GM11168 (cell line): Measurements from ENCODE around the gene GALNT18.

Source experiments
- in situ Hi-C: fragments of 300-500 bp; cut with MboI; formaldehyde crosslinking; loops from one replicate; pipeline ENCODE4 v1.12.0; 2022; ENCODE audit warnings: low sequenced_read_pairs; ENCODE audit not compliant: unreplicated experiment

Gene GALNT18

GRCh38 chr11:11505190-11505589 lies 116.6 kb downstream of the GALNT18 start:
- in situ Hi-C loops, result no loop called here

- in situ Hi-C loops, result no loop called here
These were observed 117.7 kb downstream of the GALNT18 start for GRCh38 chr11:11504071-11504470.

- in situ Hi-C loops, result no loop called here
These were observed 119.4 kb downstream of the GALNT18 start for GRCh38 chr11:11502263-11502861.

GRCh38 chr11:11501546-11502262 lies 120.1 kb downstream of the GALNT18 start:
- in situ Hi-C loops, result no loop called here

- in situ Hi-C loops, result no loop called here
These were observed 120.9 kb downstream of the GALNT18 start for GRCh38 chr11:11500744-11501487.

GRCh38 chr11:11499300-11499699 lies 122.5 kb downstream of the GALNT18 start:
- in situ Hi-C loops, result no loop called here

GRCh38 chr11:11498195-11498594 lies 123.6 kb downstream of the GALNT18 start:
- in situ Hi-C loops, result no loop called here

GRCh38 chr11:11496879-11497278 lies 124.9 kb downstream of the GALNT18 start:
- in situ Hi-C loops, result no loop called here

GRCh38 chr11:11494348-11494747 lies 127.5 kb downstream of the GALNT18 start:
- in situ Hi-C loops, result no loop called here

- in situ Hi-C loops, result no loop called here
These were observed 128.1 kb downstream of the GALNT18 start for GRCh38 chr11:11493698-11494097.

GRCh38 chr11:11491589-11491988 lies 130.2 kb downstream of the GALNT18 start:
- in situ Hi-C loops, result no loop called here

GRCh38 chr11:11491014-11491413 lies 130.8 kb downstream of the GALNT18 start:
- in situ Hi-C loops, result no loop called here

- in situ Hi-C loops, result no loop called here
These were observed 135.4 kb downstream of the GALNT18 start for GRCh38 chr11:11486423-11486822.

- in situ Hi-C loops, result no loop called here
These were observed 135.8 kb downstream of the GALNT18 start for GRCh38 chr11:11486002-11486401.

- in situ Hi-C loops, result no loop called here
These were observed 138.2 kb downstream of the GALNT18 start for GRCh38 chr11:11483627-11484026.

- in situ Hi-C loops, result no loop called here
These were observed 139.1 kb downstream of the GALNT18 start for GRCh38 chr11:11482730-11483129.

- in situ Hi-C loops, result no loop called here
These were observed 140.4 kb downstream of the GALNT18 start for GRCh38 chr11:11481371-11481770.

GRCh38 chr11:11480971-11481370 lies 140.8 kb downstream of the GALNT18 start:
- in situ Hi-C loops, result no loop called here

GRCh38 chr11:11478687-11479086 lies 143.1 kb downstream of the GALNT18 start:
- in situ Hi-C loops, result no loop called here

GRCh38 chr11:11477695-11478420 lies 143.9 kb downstream of the GALNT18 start:
- in situ Hi-C loops, result no loop called here
